WTC11 (cell line): Measurements from ENCODE around the gene MSANTD2. TPM values are rescaled to one million over a fixed set of nuclear protein-coding genes. Genes with fewer than 3 reads are reported as not detected.
A peak's percentile ranks its signal among the peaks of the same experiment; 100 is the strongest.

Source experiments
- ATAC-seq: fragments of 200-7000 bp; cut with Tn5 transposase; 2 replicates; pipeline ENCODE4 v1.10.0; 2021; ENCODE audit warnings: mild to moderate bottlenecking, moderate library complexity
- CTCF ChIA-PET: fragments of 300-600 bp; sonication (Branson Sonifier 250); formaldehyde crosslinking; loops from one replicate; lab custom pipeline; 2021; ENCODE audit warnings: antibody characterized with exemption; lab: Charles Lee
- POLR2A ChIA-PET: fragments of 350-600 bp; sonication (Branson Sonifier 250); formaldehyde crosslinking; loops from one replicate; lab custom pipeline; 2021; ENCODE audit warnings: antibody characterized with exemption; lab: Charles Lee
- DNase-seq: peaks from one replicate; pipeline ENCODE4 v3.0.0; 2021; ENCODE audit warnings: low spot score
- H3K27ac Mint-ChIP-seq: 2 replicates; pipeline ENCODE4 v1.8.0; 2021; ENCODE audit warnings: mixed read lengths
- H3K27me3 Mint-ChIP-seq: 2 replicates; pipeline ENCODE4 v1.8.0; 2021; ENCODE audit warnings: low read depth, mild to moderate bottlenecking, moderate library complexity, mixed read lengths
- H3K36me3 Mint-ChIP-seq: 2 replicates; pipeline ENCODE4 v1.8.0; 2021; ENCODE audit warnings: mixed read lengths
- H3K4me1 Mint-ChIP-seq: 2 replicates; pipeline ENCODE4 v1.8.0; 2022; ENCODE audit warnings: mixed read lengths
- H3K4me3 Mint-ChIP-seq: 2 replicates; pipeline ENCODE4 v1.8.0; 2021; ENCODE audit warnings: mild to moderate bottlenecking, moderate library complexity, mixed read lengths
- H3K9me3 Mint-ChIP-seq: 2 replicates; pipeline ENCODE4 v1.8.0; 2021; ENCODE audit warnings: mixed read lengths
- AFF4 ChIP-seq: sonication (generic); formaldehyde crosslinking; IDR thresholded peaks from 2 replicates; pipeline ENCODE4 v1.8.1; 2023; ENCODE audit warnings: mild to moderate bottlenecking, missing genetic modification reagents, borderline replicate concordance
- ARID4B ChIP-seq: sonication (generic); formaldehyde crosslinking; IDR thresholded peaks from 2 replicates; pipeline ENCODE4 v1.8.0; 2023; ENCODE audit warnings: missing genetic modification reagents, mild to moderate bottlenecking, borderline replicate concordance
- E2F4 ChIP-seq: sonication (generic); formaldehyde crosslinking; IDR thresholded peaks from 2 replicates; pipeline ENCODE4 v1.8.1; 2022; ENCODE audit warnings: low read depth, mild to moderate bottlenecking, moderate library complexity, missing genetic modification reagents, borderline replicate concordance
- FOXP4 ChIP-seq: sonication (generic); formaldehyde crosslinking; IDR thresholded peaks from 2 replicates; pipeline ENCODE4 v1.8.0; 2022; ENCODE audit warnings: mild to moderate bottlenecking, missing genetic modification reagents
- MYBL2 ChIP-seq: sonication (generic); formaldehyde crosslinking; IDR thresholded peaks from 2 replicates; pipeline ENCODE4 v1.8.1; 2023; ENCODE audit warnings: mild to moderate bottlenecking, moderate library complexity, missing genetic modification reagents
- NR3C1 ChIP-seq: sonication (generic); formaldehyde crosslinking; conservative IDR thresholded peaks from 2 replicates; pipeline ENCODE4 v1.8.1; 2023; ENCODE audit warnings: low read depth, mild to moderate bottlenecking, missing genetic modification reagents
- PRDM15 ChIP-seq: sonication (generic); formaldehyde crosslinking; IDR thresholded peaks from 2 replicates; pipeline ENCODE4 v1.8.0; 2022; ENCODE audit warnings: missing genetic modification reagents
- SOX15 ChIP-seq: fragments of 250-450 bp; sonication (Bioruptor Pico); IDR thresholded peaks from 2 replicates; pipeline ENCODE4 v1.9.0; 2021; ENCODE audit warnings: mild to moderate bottlenecking
- ZNF121 ChIP-seq: sonication (generic); formaldehyde crosslinking; IDR thresholded peaks from 2 replicates; pipeline ENCODE4 v1.8.0; 2023; ENCODE audit warnings: missing genetic modification reagents
- ZNF671 ChIP-seq: fragments of 250-450 bp; sonication (Bioruptor Pico); IDR thresholded peaks from 2 replicates; pipeline ENCODE4 v1.8.0; 2021; ENCODE audit warnings: mild to moderate bottlenecking
- total RNA-seq: library from RNA; stranded (reverse); gene quantifications from 3 replicates; pipeline ENCODE4 v1.2.3, GENCODE V29; 2021

The MSANTD2 gene
- total RNA-seq, 1 experiment from 2014 or later, result 17.5 TPM

GRCh38 chr11:124745270-124745834 is 54.9 kb downstream of the MSANTD2 start (continued):
- TF ChIP-seq AFF4 (CRISPR knock-in tag) (no peak), MYBL2 (CRISPR knock-in tag) (0 out of 2 replicates have a peak, but pooled peaks have one; percentile 22)

- POLR2A ChIA-PET, result no interaction called here
Observed at GRCh38 chr11:124743050-124743449, 57.2 kb downstream of the MSANTD2 start.

GRCh38 chr11:124742555-124742954 is 57.7 kb downstream of the MSANTD2 start:
- no peaks in the 10 kb centered on the region for H3K9me3 Mint-ChIP-seq
- CTCF ChIA-PET, result interaction anchor here (0.8 to 1.5 kb wide), 4 partner anchors 16 to 96 kb away, joined by 3 read pairs; partner anchors contain the start of gene ESAM
- ATAC-seq (no peak), DNase-seq (no peak)
- POLR2A ChIA-PET, result interaction anchor here (0.8 kb wide), 1 partner anchor 117 kb away, joined by 3 read pairs; no protein-coding TSS in a partner anchor
- no peak overlapping the region for H3K27ac Mint-ChIP-seq
- H3K27me3 Mint-ChIP-seq, result peaks cover 99% of the 10 kb centered on the region
- peaks cover 39% of the 10 kb centered on the region for H3K4me1 Mint-ChIP-seq
- no peak overlapping the region for H3K4me3 Mint-ChIP-seq
- no peaks in the 10 kb centered on the region for H3K36me3 Mint-ChIP-seq
- no peak for TF ChIP-seq ZNF121 (CRISPR knock-in tag)
- no peak for TF ChIP-seq ZNF671 (CRISPR knock-in tag)
- TF ChIP-seq NR3C1, result no peak
- TF ChIP-seq ARID4B (CRISPR knock-in tag), result no peak
- TF ChIP-seq SOX15, result no peak
- TF ChIP-seq E2F4 (CRISPR knock-in tag), result no peak

More at GRCh38 chr11:124743050-124743449, 57.2 kb downstream of the MSANTD2 start:
- Mint-ChIP-seq H3K27ac (no peak overlapping the region), H3K36me3 (no peaks in the 10 kb centered on the region)
- ATAC-seq, result no peak
- CTCF ChIA-PET, result interaction anchor here (0.6 to 1.1 kb wide), 5 partner anchors 11 to 95 kb away, joined by 3 to 4 read pairs (median 3); partner anchors contain the start of gene ESAM
- no peak for TF ChIP-seq FOXP4 (CRISPR knock-in tag)
- peak; percentile 44; the same call in 1 of the 2 replicates for TF ChIP-seq PRDM15 (CRISPR knock-in tag)
- TF ChIP-seq, all 79 proteins: peak for 1
- peaks cover 99% of the 10 kb centered on the region for H3K27me3 Mint-ChIP-seq
- no peak for DNase-seq
- H3K4me1 Mint-ChIP-seq, result peaks cover 44% of the 10 kb centered on the region
- no peak overlapping the region for H3K4me3 Mint-ChIP-seq
- H3K9me3 Mint-ChIP-seq, result no peaks in the 10 kb centered on the region
